Urothelium cell line (cell line): ENCODE measurements around the gene COL5A1.

Source experiments
- DNase-seq: peaks from one replicate; pipeline ENCODE4 v3.0.0; 2011; ENCODE audit warnings: low spot score, mixed read lengths
- FAIRE-seq: peaks from 2 replicates; lab custom pipeline; 2011; peaks lifted over from hg19 to GRCh38; lab: Jason Lieb, UNC

Gene COL5A1

GRCh38 chr9:134723491-134724190, 82.0 kb downstream of the COL5A1 start:
- no peak for FAIRE-seq
- DNase-seq: no peak

- FAIRE-seq (no peak), DNase-seq (no peak)
Observed at GRCh38 chr9:134724202-134724911, 82.8 kb downstream of the COL5A1 start.

- FAIRE-seq: no peak
- DNase-seq: no peak
Observed at GRCh38 chr9:134724912-134725604, 83.5 kb downstream of the COL5A1 start.

- DNase-seq (no peak), FAIRE-seq (no peak)
Observed at GRCh38 chr9:134725605-134725940, 84.0 kb downstream of the COL5A1 start.

GRCh38 chr9:134726026-134726721, 84.6 kb downstream of the COL5A1 start:
- DNase-seq (no peak), FAIRE-seq (no peak)

GRCh38 chr9:134726722-134727034, 85.1 kb downstream of the COL5A1 start:
- DNase-seq (no peak), FAIRE-seq (peak; percentile 72)

- DNase-seq (no peak), FAIRE-seq (no peak)
Observed at GRCh38 chr9:134728021-134728795, 86.6 kb downstream of the COL5A1 start.

GRCh38 chr9:134728801-134729495, 87.3 kb downstream of the COL5A1 start:
- DNase-seq (no peak), FAIRE-seq (no peak)

- DNase-seq (no peak), FAIRE-seq (no peak)
Observed at GRCh38 chr9:134730011-134730760, 88.6 kb downstream of the COL5A1 start.

- no peak for DNase-seq
- no peak for FAIRE-seq
Observed at GRCh38 chr9:134730761-134731496, 89.3 kb downstream of the COL5A1 start.

- no peak for FAIRE-seq
- no peak for DNase-seq
Observed at GRCh38 chr9:134731497-134732391, 90.1 kb downstream of the COL5A1 start.

GRCh38 chr9:134732392-134733110, 90.9 kb downstream of the COL5A1 start:
- DNase-seq (no peak), FAIRE-seq (no peak)

GRCh38 chr9:134733480-134734232, 92.1 kb downstream of the COL5A1 start:
- DNase-seq (no peak), FAIRE-seq (no peak)

- DNase-seq: no peak
- FAIRE-seq: no peak
Observed at GRCh38 chr9:134734270-134734669, 92.7 kb downstream of the COL5A1 start.

GRCh38 chr9:134735441-134736175, 94.0 kb downstream of the COL5A1 start:
- DNase-seq: no peak

More at GRCh38 chr9:134735441-134736175, 94.0 kb downstream of the COL5A1 start:
- FAIRE-seq: no peak
